HG03097 (cell line): ENCODE results near the gene GNAQ.

Experiments used
- ATAC-seq: cut with Tn5 transposase; IDR thresholded peaks from one replicate; pipeline ENCODE4 v1.9.1; 2021; ENCODE audit not compliant: unreplicated experiment, low FRiP score

Gene GNAQ

GRCh38 chr9:77980622-77981021 is 51.0 kb downstream of the GNAQ start:
- ATAC-seq = no peak

GRCh38 chr9:77978086-77978781 is 53.4 kb downstream of the GNAQ start:
- ATAC-seq = no peak

GRCh38 chr9:77977210-77977611 is 54.4 kb downstream of the GNAQ start:
- ATAC-seq = no peak

- ATAC-seq = no peak
Measured at GRCh38 chr9:77975806-77976205, 55.8 kb downstream of the GNAQ start.

- ATAC-seq = no peak
Measured at GRCh38 chr9:77975036-77975435, 56.6 kb downstream of the GNAQ start.

GRCh38 chr9:77974434-77974833 is 57.2 kb downstream of the GNAQ start:
- ATAC-seq = no peak

- no peak for ATAC-seq
Measured at GRCh38 chr9:77969083-77969482, 62.5 kb downstream of the GNAQ start.

GRCh38 chr9:77968506-77968905 is 63.1 kb downstream of the GNAQ start:
- ATAC-seq = no peak

GRCh38 chr9:77966718-77967117 is 64.9 kb downstream of the GNAQ start:
- no peak for ATAC-seq

- no peak for ATAC-seq
Measured at GRCh38 chr9:77965445-77966123, 66.0 kb downstream of the GNAQ start.

GRCh38 chr9:77964258-77964657 is 67.4 kb downstream of the GNAQ start:
- no peak for ATAC-seq

GRCh38 chr9:77961541-77961940 is 70.1 kb downstream of the GNAQ start:
- no peak for ATAC-seq

GRCh38 chr9:77960356-77961153 is 71.1 kb downstream of the GNAQ start:
- ATAC-seq = no peak

GRCh38 chr9:77959803-77960202 is 71.8 kb downstream of the GNAQ start:
- no peak for ATAC-seq

- ATAC-seq = no peak
Measured at GRCh38 chr9:77957652-77958051, 74.0 kb downstream of the GNAQ start.

- no peak for ATAC-seq
Measured at GRCh38 chr9:77956555-77956954, 75.1 kb downstream of the GNAQ start.

GRCh38 chr9:77954666-77955015 is 77.0 kb downstream of the GNAQ start:
- ATAC-seq = no peak

GRCh38 chr9:77954013-77954665 is 77.5 kb downstream of the GNAQ start:
- ATAC-seq = no peak

- no peak for ATAC-seq
Measured at GRCh38 chr9:77953590-77953989, 78.0 kb downstream of the GNAQ start.

- ATAC-seq = no peak
Measured at GRCh38 chr9:77952635-77953328, 78.8 kb downstream of the GNAQ start.

GRCh38 chr9:77951369-77951768 is 80.2 kb downstream of the GNAQ start:
- no peak for ATAC-seq
